HepG2 (cell line): ENCODE results near the gene DNALI1. TPM values are rescaled to one million over a fixed set of nuclear protein-coding genes. Genes with fewer than 3 reads are reported as not detected.

Source experiments
- AGO2 ChIP-seq: fragments of 200-400 bp; formaldehyde crosslinking; optimal IDR thresholded peaks from 2 replicates; pipeline ENCODE3; 2017; ENCODE audit warnings: mild to moderate bottlenecking, low read depth, low read length, moderate library complexity
- CBX2 ChIP-seq, 2 experiments: fragments of 200-600 bp in 1 of 2; sonication (generic); formaldehyde crosslinking in 1 of 2; IDR thresholded peaks; 2 replicates each; pipeline versions ENCODE4 v1.7.0 to v1.8.1; 2018 to 2022; ENCODE audit warnings: low read depth in 2 of 2, low read length in 1 of 2, mild to moderate bottlenecking in 1 of 2, missing genetic modification reagents in 1 of 2
- GATAD2A ChIP-seq: IDR thresholded peaks from 2 replicates; pipeline ENCODE4 v1.6.1; 2016
- HES4 ChIP-seq: sonication (generic); formaldehyde crosslinking; IDR thresholded peaks from 2 replicates; pipeline ENCODE4 v1.9.0; 2021; ENCODE audit warnings: mild to moderate bottlenecking, missing genetic modification reagents, borderline replicate concordance
- HIVEP1 ChIP-seq: sonication (generic); formaldehyde crosslinking; IDR thresholded peaks from 2 replicates; pipeline ENCODE4 v1.4.0; 2020; ENCODE audit warnings: mild to moderate bottlenecking, missing genetic modification reagents
- IKZF1 ChIP-seq: fragments of 450-650 bp; IDR thresholded peaks from 2 replicates; pipeline ENCODE4 v1.7.1; 2016
- ISX ChIP-seq: sonication (generic); formaldehyde crosslinking; conservative IDR thresholded peaks from 2 replicates; pipeline ENCODE4 v1.5.0; 2020; ENCODE audit warnings: missing genetic modification reagents
- KMT2B ChIP-seq: IDR thresholded peaks from 2 replicates; pipeline ENCODE4 v1.6.1; 2016; ENCODE audit warnings: missing genetic modification reagents, missing compliant biosample characterization
- MIER2 ChIP-seq: IDR thresholded peaks from 2 replicates; pipeline ENCODE4 v1.6.1; 2016; ENCODE audit warnings: missing biosample characterization, missing genetic modification reagents
- NRL ChIP-seq: sonication (generic); formaldehyde crosslinking; IDR thresholded peaks from 2 replicates; pipeline ENCODE4 v1.5.0; 2020; ENCODE audit warnings: missing genetic modification reagents, mild to moderate bottlenecking, moderate library complexity, borderline replicate concordance
- RBM22 ChIP-seq: fragments of 200-400 bp; formaldehyde crosslinking; optimal IDR thresholded peaks from 2 replicates; pipeline ENCODE3; 2017; ENCODE audit warnings: mild to moderate bottlenecking, low read length, moderate library complexity
- RFX1 ChIP-seq: fragments of 450-650 bp; IDR thresholded peaks from 2 replicates; pipeline ENCODE4 v1.6.1; 2017
- RFX5 ChIP-seq: IDR thresholded peaks from 2 replicates; pipeline ENCODE4 v1.6.1; 2011; ENCODE audit warnings: low read depth, low read length, improper control_type of control experiment
- RNF2 ChIP-seq: fragments of 450-650 bp; conservative IDR thresholded peaks from 2 replicates; pipeline ENCODE4 v1.6.1; 2016; ENCODE audit warnings: low read depth
- SIX1 ChIP-seq: sonication (generic); formaldehyde crosslinking; IDR thresholded peaks from 2 replicates; pipeline ENCODE4 v1.4.0; 2020; ENCODE audit warnings: missing genetic modification reagents, borderline replicate concordance
- SOX6 ChIP-seq, 2 experiments: fragments of 450-650 bp in 1 of 2; sonication (generic) in 1 of 2; formaldehyde crosslinking in 1 of 2; IDR thresholded peaks; 2 replicates each; pipeline versions ENCODE4 v1.4.0 to v1.6.1; 2017 to 2020; ENCODE audit warnings: antibody characterized with exemption in 1 of 2, mild to moderate bottlenecking in 1 of 2, missing genetic modification reagents in 1 of 2
- TEAD3 ChIP-seq: optimal IDR thresholded peaks from 2 replicates; pipeline ENCODE3; 2016; ENCODE audit warnings: borderline replicate concordance
- TMF1 ChIP-seq: sonication (generic); formaldehyde crosslinking; IDR thresholded peaks from 2 replicates; pipeline ENCODE4 v1.8.1; 2022; ENCODE audit warnings: low read depth, missing genetic modification reagents
- USF2 ChIP-seq, 2 experiments: sonication (generic) in 1 of 2; formaldehyde crosslinking in 1 of 2; IDR thresholded peaks; 2 replicates each; pipeline versions ENCODE4 v1.5.1 to v1.6.1; 2011 to 2020; ENCODE audit warnings: borderline replicate concordance in 1 of 2, low read depth in 1 of 2, low read length in 1 of 2, mild to moderate bottlenecking in 1 of 2, missing genetic modification reagents in 1 of 2, moderate library complexity in 1 of 2
- ZNF543 ChIP-seq: sonication (generic); formaldehyde crosslinking; IDR thresholded peaks from 2 replicates; pipeline ENCODE4 v1.4.0; 2020; ENCODE audit warnings: mild to moderate bottlenecking, missing genetic modification reagents
- ZNF704 ChIP-seq: sonication (generic); formaldehyde crosslinking; IDR thresholded peaks from 2 replicates; pipeline ENCODE4 v1.8.1; 2023; ENCODE audit warnings: mild to moderate bottlenecking, inconsistent platforms, moderate library complexity, missing genetic modification reagents, borderline replicate concordance
- ZNF710 ChIP-seq: sonication (generic); formaldehyde crosslinking; IDR thresholded peaks from 2 replicates; pipeline ENCODE4 v1.5.0; 2020; ENCODE audit warnings: mild to moderate bottlenecking, missing genetic modification reagents, borderline replicate concordance
- ZNF784 ChIP-seq: sonication (generic); formaldehyde crosslinking; IDR thresholded peaks from 2 replicates; pipeline ENCODE4 v1.5.1; 2020; ENCODE audit warnings: missing genetic modification reagents, mild to moderate bottlenecking, borderline replicate concordance
- polyA plus RNA-seq, 8 experiments: library from polyadenylated mRNA; depleted of rRNA in 3 of 8; stranded (reverse) in 7 of 8; unstranded in 1 of 8; fragments of >200 nt; fragmentation: Illumina TruSeq in 4 of 8; extraction: Trizol in 4 of 8; gene quantifications; 2 replicates each; pipeline versions ENCODE4 v1.2.1 to v1.2.3, GENCODE V29; 2011 to 2016; ENCODE audit warnings: low read depth in 4 of 8, missing spikeins in 1 of 8, mixed read lengths in 1 of 8; ENCODE audit not compliant: insufficient read depth in 1 of 8
- total RNA-seq, 5 experiments: library from RNA; depleted of rRNA; stranded (reverse); fragments of >200 nt; fragmentation: Illumina TruSeq; extraction: Trizol; gene quantifications; 2 replicates each; pipeline ENCODE4 v1.2.3, GENCODE V29; 2016; ENCODE audit warnings: low read depth in 1 of 5

Gene DNALI1
- total and polyA plus RNA-seq, 2 of the 13 experiments (the other 11 are each of a cell fraction or from before 2014, with no cell fraction given): 0.42 to 0.70 TPM

- TF ChIP-seq USF2 (IDR thresholded peaks at IDR 0.05; ENCODE audit: low read depth, low read length): no peak
- TF ChIP-seq USF2 (CRISPR knock-in tag; IDR thresholded peaks at IDR 0.05; ENCODE audit: borderline replicate concordance): no peak
- TF ChIP-seq CBX2 (IDR thresholded peaks at IDR 0.05; ENCODE audit: low read depth, low read length): no peak
- no peak for TF ChIP-seq CBX2 (CRISPR knock-in tag; IDR thresholded peaks at IDR 0.05; ENCODE audit: low read depth)
- peak; percentile 68; the same call in 1 of the 2 replicates for TF ChIP-seq ZNF704 (CRISPR knock-in tag)
- TF ChIP-seq HES4 (CRISPR knock-in tag): peak; percentile 83
- no peak for TF ChIP-seq TEAD3 (CRISPR knock-in tag)
- peak; percentile 83 for TF ChIP-seq HIVEP1 (CRISPR knock-in tag)
- no peak for TF ChIP-seq SIX1 (CRISPR knock-in tag)
- TF ChIP-seq ISX: peak; percentile 65; the same call in 1 of the 2 replicates
- TF ChIP-seq RNF2: peak; percentile 98
- no peak for TF ChIP-seq IKZF1
- TF ChIP-seq ZNF543 (CRISPR knock-in tag): 0 out of 2 replicates have a peak, but pooled peaks have one; percentile 48
- TF ChIP-seq GATAD2A (CRISPR knock-in tag): peak; percentile 45; the same call in 1 of the 2 replicates
- TF ChIP-seq AGO2: peak; percentile 22
- peak; percentile 13; the same call in 1 of the 2 replicates for TF ChIP-seq ZNF710 (CRISPR knock-in tag)
- TF ChIP-seq SOX6 (IDR thresholded peaks at IDR 0.05): no peak
- 0 out of 2 replicates have a peak, but pooled peaks have one; percentile 55 for TF ChIP-seq SOX6 (CRISPR knock-in tag; IDR thresholded peaks at IDR 0.05)
- TF ChIP-seq RFX5: no peak
- TF ChIP-seq ZNF784: peak; percentile 56; the same call in 1 of the 2 replicates
- TF ChIP-seq NRL (CRISPR knock-in tag): peak; percentile 89; the same call in 1 of the 2 replicates
- no peak for TF ChIP-seq RFX1
- TF ChIP-seq RBM22: no peak
- peak; percentile 79 for TF ChIP-seq KMT2B
- TF ChIP-seq MIER2 (CRISPR knock-in tag): no peak
- TF ChIP-seq TMF1 (CRISPR knock-in tag): 0 out of 2 replicates have a peak, but pooled peaks have one; percentile 32
Measured at GRCh38 chr1:37514350-37515184, 42.2 kb upstream of the DNALI1 start, which contains the start of gene MEAF6 (continued).
